H9 (cell line): ENCODE measurements around the gene IARS1. TPM values are rescaled to one million over a fixed set of nuclear protein-coding genes. Genes with fewer than 3 reads are reported as not detected.

Experiments
- DNase-seq: peaks from one replicate; pipeline ENCODE4 v3.0.0-alpha.2; 2017
- H2AFZ ChIP-seq: one replicate; pipeline ENCODE4 v1.6.1; 2013; ENCODE audit warnings: mild to moderate bottlenecking, low read length, control low read depth, moderate library complexity
- H2AK5ac ChIP-seq: 2 replicates; pipeline ENCODE4 v1.6.1; 2013; ENCODE audit warnings: low read length, control low read depth, mixed read lengths; ENCODE audit not compliant: insufficient read length
- H2BK120ac ChIP-seq: one replicate; pipeline ENCODE4 v1.6.1; 2013; ENCODE audit warnings: low read depth, mild to moderate bottlenecking, low read length, control low read depth, inconsistent platforms; ENCODE audit not compliant: poor library complexity, severe bottlenecking
- H2BK12ac ChIP-seq: 2 replicates; pipeline ENCODE4 v1.6.1; 2013; ENCODE audit warnings: low read length, control low read depth, mixed read lengths, low read depth; ENCODE audit not compliant: insufficient read length
- H2BK15ac ChIP-seq: 2 replicates; pipeline ENCODE4 v1.6.1; 2013; ENCODE audit warnings: low read depth, low read length, control low read depth
- H2BK20ac ChIP-seq: one replicate; pipeline ENCODE4 v1.6.1; 2013; ENCODE audit warnings: low read depth, mild to moderate bottlenecking, low read length, control low read depth, inconsistent platforms; ENCODE audit not compliant: poor library complexity, severe bottlenecking
- H2BK5ac ChIP-seq: 2 replicates; pipeline ENCODE4 v1.6.1; 2013; ENCODE audit warnings: low read length, control low read depth, mixed read lengths; ENCODE audit not compliant: insufficient read length
- H3K14ac ChIP-seq: 2 replicates; pipeline ENCODE4 v1.6.1; 2013; ENCODE audit warnings: low read length, control low read depth; ENCODE audit not compliant: insufficient read depth
- H3K18ac ChIP-seq: 2 replicates; pipeline ENCODE4 v1.6.1; 2013; ENCODE audit warnings: low read depth, mild to moderate bottlenecking, mixed read lengths, low read length, control low read depth; ENCODE audit not compliant: insufficient read length
- H3K23ac ChIP-seq: 2 replicates; pipeline ENCODE4 v1.6.1; 2013; ENCODE audit warnings: low read length, control low read depth, mixed read lengths, low read depth; ENCODE audit not compliant: insufficient read length
- H3K23me2 ChIP-seq: 2 replicates; pipeline ENCODE4 v1.6.1; 2013; ENCODE audit warnings: low read depth, mild to moderate bottlenecking, mixed read lengths, low read length, control low read depth; ENCODE audit not compliant: insufficient read length, poor library complexity, severe bottlenecking
- H3K27ac ChIP-seq: 2 replicates; pipeline ENCODE4 v1.5.1; 2013; ENCODE audit warnings: low read length, control low read depth, mixed read lengths, low read depth; ENCODE audit not compliant: insufficient read length
- H3K27me3 ChIP-seq: 2 replicates; pipeline ENCODE4 v1.6.1; 2013; ENCODE audit warnings: low read length, control low read depth, inconsistent platforms; ENCODE audit not compliant: insufficient read depth
- H3K4ac ChIP-seq: 2 replicates; pipeline ENCODE4 v1.6.1; 2013; ENCODE audit warnings: low read depth, mild to moderate bottlenecking, control low read depth, inconsistent platforms, low read length, moderate library complexity
- H3K4me1 ChIP-seq: 2 replicates; pipeline ENCODE4 v1.6.1; 2013; ENCODE audit warnings: low read length, control low read depth, inconsistent platforms; ENCODE audit not compliant: insufficient read depth
- H3K4me2 ChIP-seq: 2 replicates; pipeline ENCODE4 v1.6.1; 2013; ENCODE audit warnings: low read length, control low read depth, mixed read lengths; ENCODE audit not compliant: insufficient read length, insufficient read depth
- H3K56ac ChIP-seq: 2 replicates; pipeline ENCODE4 v1.6.1; 2013; ENCODE audit warnings: low read depth, mild to moderate bottlenecking, mixed read lengths, low read length, control low read depth; ENCODE audit not compliant: insufficient read length
- H3K79me1 ChIP-seq: 2 replicates; pipeline ENCODE4 v1.6.1; 2013; ENCODE audit warnings: low read depth, mild to moderate bottlenecking, moderate library complexity, low read length, control low read depth, inconsistent platforms; ENCODE audit not compliant: insufficient read depth, poor library complexity, severe bottlenecking
- H3K79me2 ChIP-seq: 2 replicates; pipeline ENCODE4 v1.6.1; 2013; ENCODE audit warnings: low read length, control low read depth, inconsistent platforms; ENCODE audit not compliant: insufficient read depth
- H3K9ac ChIP-seq: 2 replicates; pipeline ENCODE4 v1.6.1; 2013; ENCODE audit warnings: low read length, control low read depth, mixed read lengths; ENCODE audit not compliant: insufficient read length; ENCODE audit errors: extremely low read depth
- H3K9me3 ChIP-seq: one replicate; pipeline ENCODE4 v1.6.1; 2013; ENCODE audit warnings: low read depth, low read length, inconsistent platforms; ENCODE audit not compliant: control insufficient read depth
- H3T11ph ChIP-seq: one replicate; pipeline ENCODE4 v1.6.1; 2013; ENCODE audit warnings: mild to moderate bottlenecking, low read length, control low read depth, inconsistent platforms
- H4K20me1 ChIP-seq: one replicate; pipeline ENCODE4 v1.6.1; 2013; ENCODE audit not compliant: control insufficient read depth, insufficient read length, insufficient read depth
- H4K5ac ChIP-seq: 2 replicates; pipeline ENCODE4 v1.6.1; 2013; ENCODE audit warnings: low read depth, mild to moderate bottlenecking, mixed read lengths, low read length, control low read depth; ENCODE audit not compliant: insufficient read length
- H4K8ac ChIP-seq: replicated peaks from 2 replicates; pipeline ENCODE4 v1.6.1; 2013; ENCODE audit warnings: low read length, control low read depth, mixed read lengths, low read depth; ENCODE audit not compliant: insufficient read length
- H4K91ac ChIP-seq: 2 replicates; pipeline ENCODE4 v1.6.1; 2013; ENCODE audit warnings: low read depth, mild to moderate bottlenecking, moderate library complexity, mixed read lengths, low read length, control low read depth; ENCODE audit not compliant: insufficient read length
- H3K27ac Mint-ChIP-seq, 3 experiments: 2 replicates in 2 of 3; 3 replicates in 1 of 3; pipeline ENCODE4 v1.8.0; 2020 to 2021; ENCODE audit warnings: mixed read lengths in 3 of 3, mild to moderate bottlenecking in 1 of 3, moderate library complexity in 1 of 3
- H3K27me3 Mint-ChIP-seq: 2 replicates; pipeline ENCODE4 v1.8.0; 2021; ENCODE audit warnings: low read depth, mild to moderate bottlenecking, moderate library complexity, mixed read lengths
- H3K36me3 Mint-ChIP-seq, 3 experiments: 2 replicates in 2 of 3; 3 replicates in 1 of 3; pipeline ENCODE4 v1.8.0; 2020 to 2021; ENCODE audit warnings: low read depth in 3 of 3, mixed read lengths in 3 of 3; ENCODE audit not compliant: insufficient read depth in 1 of 3
- H3K4me1 Mint-ChIP-seq, 2 experiments: 2 replicates each; pipeline ENCODE4 v1.8.0; 2020; ENCODE audit warnings: mixed read lengths in 2 of 2
- H3K4me3 Mint-ChIP-seq, 2 experiments: 2 replicates in 1 of 2; 3 replicates in 1 of 2; pipeline ENCODE4 v1.8.0; 2020 to 2021; ENCODE audit warnings: mild to moderate bottlenecking in 2 of 2, mixed read lengths in 2 of 2, moderate library complexity in 1 of 2
- H3K9me3 Mint-ChIP-seq, 2 experiments: 2 replicates in 1 of 2; 3 replicates in 1 of 2; pipeline ENCODE4 v1.8.0; 2020; ENCODE audit warnings: mild to moderate bottlenecking in 2 of 2, mixed read lengths in 2 of 2, moderate library complexity in 1 of 2
- WGBS: extraction: QIAGEN DNeasy Blood & Tissue Kit; methylation state at CpG from one replicate; pipeline ENCODE4 v1.1.7; 2013; ENCODE audit warnings: missing lambda C conversion rate, low lambda C conversion rate, mixed read lengths; ENCODE audit not compliant: insufficient read length; ENCODE audit errors: extremely low coverage; 5-methylcytosine and 5-hydroxymethylcytosine counted together
- total RNA-seq: library from RNA; stranded (reverse); gene quantifications from 2 replicates; pipeline ENCODE4 v1.2.1, GENCODE V29; 2021
- TF ChIP-seq, protein P1 (sequence below): fragments of 200-600 bp; sonication (generic); conservative IDR thresholded peaks from 3 replicates; pipeline ENCODE4 v1.8.0; 2021; ENCODE audit warnings: antibody characterized with exemption, mild to moderate bottlenecking

Gene IARS1
- total RNA-seq, 1 experiment from 2014 or later = 234 TPM

DNA sequence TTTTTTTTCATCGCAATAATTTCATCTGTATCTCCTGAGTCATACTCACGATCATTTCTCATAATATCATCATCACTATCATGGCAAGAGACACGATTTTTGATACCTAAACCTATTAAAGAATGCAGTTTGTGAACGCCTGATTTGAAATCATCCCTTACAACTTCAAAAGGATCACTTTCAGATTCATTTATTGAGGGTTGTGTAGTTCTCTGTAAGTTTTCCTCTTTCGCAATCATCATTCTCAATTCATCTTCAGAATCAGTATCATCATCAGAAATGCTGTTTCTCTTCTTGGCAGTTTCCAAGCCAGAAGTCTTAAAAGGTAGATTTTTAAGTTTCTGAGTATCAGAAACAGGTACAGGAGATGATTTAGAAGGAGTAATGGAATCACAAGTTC is 22.0 kb upstream of the IARS1 start:
- Histone ChIP-seq H3K18ac (no peak overlapping the region), H3K56ac (no peak overlapping the region), H4K5ac (no peak overlapping the region), H3K4me1 (no peaks in the 10 kb centered on the region), H2AFZ (no peak overlapping the region), H2AK5ac (no peak overlapping the region), H2BK5ac (no peak overlapping the region), H2BK120ac (no peak overlapping the region), H4K8ac (no peak overlapping the region), H3K23me2 (no peaks in the 10 kb centered on the region), H2BK20ac (no peak overlapping the region), H4K20me1 (no peaks in the 10 kb centered on the region), H3K4me2 (no peak overlapping the region), H3K27ac (no peak overlapping the region), H3T11ph (no peak overlapping the region), H3K4ac (no peak overlapping the region), H2BK12ac (no peak overlapping the region), H3K23ac (no peak overlapping the region), H3K14ac (no peak overlapping the region), H3K79me2 (no peaks in the 10 kb centered on the region), H4K91ac (no peak overlapping the region), H3K79me1 (peaks cover 4% of the 10 kb centered on the region), H3K27me3 (no peaks in the 10 kb centered on the region), H3K9ac (no peak overlapping the region), H2BK15ac (no peak overlapping the region), H3K9me3 (no peaks in the 10 kb centered on the region)
- TF ChIP-seq, protein P1, sequence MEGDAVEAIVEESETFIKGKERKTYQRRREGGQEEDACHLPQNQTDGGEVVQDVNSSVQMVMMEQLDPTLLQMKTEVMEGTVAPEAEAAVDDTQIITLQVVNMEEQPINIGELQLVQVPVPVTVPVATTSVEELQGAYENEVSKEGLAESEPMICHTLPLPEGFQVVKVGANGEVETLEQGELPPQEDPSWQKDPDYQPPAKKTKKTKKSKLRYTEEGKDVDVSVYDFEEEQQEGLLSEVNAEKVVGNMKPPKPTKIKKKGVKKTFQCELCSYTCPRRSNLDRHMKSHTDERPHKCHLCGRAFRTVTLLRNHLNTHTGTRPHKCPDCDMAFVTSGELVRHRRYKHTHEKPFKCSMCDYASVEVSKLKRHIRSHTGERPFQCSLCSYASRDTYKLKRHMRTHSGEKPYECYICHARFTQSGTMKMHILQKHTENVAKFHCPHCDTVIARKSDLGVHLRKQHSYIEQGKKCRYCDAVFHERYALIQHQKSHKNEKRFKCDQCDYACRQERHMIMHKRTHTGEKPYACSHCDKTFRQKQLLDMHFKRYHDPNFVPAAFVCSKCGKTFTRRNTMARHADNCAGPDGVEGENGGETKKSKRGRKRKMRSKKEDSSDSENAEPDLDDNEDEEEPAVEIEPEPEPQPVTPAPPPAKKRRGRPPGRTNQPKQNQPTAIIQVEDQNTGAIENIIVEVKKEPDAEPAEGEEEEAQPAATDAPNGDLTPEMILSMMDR = no peak
- no peak overlapping the region for H3K27ac Mint-ChIP-seq
- no peaks in the 10 kb centered on the region for H3K4me1 Mint-ChIP-seq
- no CpG with 5 or more reads among the region's 5 CpGs for WGBS
- no peaks in the 10 kb centered on the region for H3K27me3 Mint-ChIP-seq
- H3K4me3 Mint-ChIP-seq = no peak overlapping the region
- H3K9me3 Mint-ChIP-seq = no peaks in the 10 kb centered on the region
- DNase-seq = no peak
- H3K36me3 Mint-ChIP-seq = peaks cover 19 to 87% (median 72%) of the 10 kb centered on the region in 3 experiments; a peak in 6 of 7 replicates
